Neural crest cell (in vitro differentiated cells): ENCODE measurements around the gene RPL28. TPM values are rescaled to one million over a fixed set of nuclear protein-coding genes. Genes with fewer than 3 reads are reported as not detected.
"Not testable (repeated sequence)": the region's sequence is repeated elsewhere in the genome, so short reads cannot be mapped to it uniquely, and the experiment has no call there.

ENCODE experiments used
- DNase-seq: peaks from one replicate; pipeline ENCODE4 v3.0.0; 2021; ENCODE audit warnings: low read depth, mixed read lengths, low spot score
- H3K27ac Mint-ChIP-seq: one replicate; pipeline ENCODE4 v1.8.0; 2021; ENCODE audit warnings: mild to moderate bottlenecking, mixed read lengths; ENCODE audit not compliant: unreplicated experiment
- H3K27me3 Mint-ChIP-seq: 2 replicates; pipeline ENCODE4 v1.8.0; 2021; ENCODE audit warnings: low read depth, mild to moderate bottlenecking, mixed read lengths
- H3K36me3 Mint-ChIP-seq: 2 replicates; pipeline ENCODE4 v1.8.0; 2021; ENCODE audit warnings: low read depth, mild to moderate bottlenecking, mixed read lengths
- H3K4me1 Mint-ChIP-seq: 2 replicates; pipeline ENCODE4 v1.8.0; 2021; ENCODE audit warnings: mixed read lengths
- H3K4me3 Mint-ChIP-seq: one replicate; pipeline ENCODE4 v1.8.0; 2021; ENCODE audit warnings: mild to moderate bottlenecking, mixed read lengths
- H3K9me3 Mint-ChIP-seq: 2 replicates; pipeline ENCODE4 v1.8.0; 2021; ENCODE audit warnings: mixed read lengths
- CTCF ChIP-seq: fragments of 200-600 bp; sonication (generic); conservative IDR thresholded peaks from 2 replicates; pipeline ENCODE4 v1.5.0; 2021; ENCODE audit warnings: antibody characterized with exemption, mild to moderate bottlenecking
- total RNA-seq: library from RNA; stranded (reverse); gene quantifications from 2 replicates; pipeline ENCODE4 v1.2.1, GENCODE V29; 2021

RPL28 gene
- total RNA-seq, 1 donor from 2014 or later = 1,888 TPM

DNA sequence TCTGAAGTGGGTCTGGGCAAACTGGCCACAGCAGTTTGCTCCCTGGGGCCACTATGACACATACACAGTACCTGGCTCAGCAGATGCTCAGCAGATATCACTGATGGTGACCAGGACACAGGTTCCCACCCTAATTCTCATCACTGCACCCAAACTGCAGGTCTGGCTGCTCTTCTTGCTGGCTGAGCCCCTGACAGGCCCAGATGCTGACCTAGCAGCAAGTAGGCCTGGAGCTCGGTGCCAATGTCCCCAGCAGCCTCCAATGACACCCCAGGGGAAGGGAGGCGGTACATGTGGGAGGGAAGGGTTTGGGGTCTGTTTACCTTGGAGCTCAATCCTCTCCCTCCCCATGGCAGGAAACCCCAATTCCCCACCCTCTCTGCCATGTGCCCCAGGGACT lies 16.8 kb downstream of the RPL28 start:
- Mint-ChIP-seq H3K4me1 (peaks cover 34% of the 10 kb centered on the region), H3K36me3 (peaks cover 35% of the 10 kb centered on the region), H3K4me3 (peak overlapping the region; percentile 82), H3K9me3 (no peaks in the 10 kb centered on the region), H3K27ac (no peak overlapping the region), H3K27me3 (peaks cover 14% of the 10 kb centered on the region)
- no peak for DNase-seq
- no peak for TF ChIP-seq CTCF

DNA sequence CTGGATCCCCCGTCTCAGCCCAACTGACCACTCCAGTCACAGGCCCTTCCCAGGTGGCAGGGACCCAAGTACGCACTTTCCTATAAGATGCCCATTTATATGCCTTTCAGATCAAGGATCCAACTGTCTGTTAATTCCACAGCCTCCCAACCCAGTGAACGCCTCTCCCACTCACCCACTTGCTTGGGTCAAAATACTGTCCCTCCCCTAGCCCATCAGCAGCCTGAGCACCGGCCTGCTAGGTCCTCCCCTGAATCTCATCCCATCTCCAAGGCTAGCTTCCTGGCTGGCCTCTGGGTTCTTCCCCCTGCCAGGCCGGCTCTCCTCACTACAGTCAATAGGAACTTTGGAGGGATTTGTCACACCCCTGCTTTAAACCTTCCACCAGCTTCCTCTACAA lies 19.9 kb downstream of the RPL28 start:
- Mint-ChIP-seq H3K36me3 (peaks cover 35% of the 10 kb centered on the region), H3K27me3 (peaks cover 26% of the 10 kb centered on the region), H3K4me1 (peaks cover 35% of the 10 kb centered on the region), H3K27ac (peak overlapping the region; percentile 39), H3K4me3 (peak overlapping the region; percentile 93), H3K9me3 (peaks cover 9% of the 10 kb centered on the region)
- TF ChIP-seq CTCF = no peak
- no peak for DNase-seq

- Mint-ChIP-seq H3K27ac (peak overlapping the region; percentile 69), H3K36me3 (peaks cover 33% of the 10 kb centered on the region), H3K27me3 (peaks cover 28% of the 10 kb centered on the region), H3K4me1 (peaks cover 33% of the 10 kb centered on the region), H3K4me3 (peak overlapping the region; percentile 93), H3K9me3 (peaks cover 11% of the 10 kb centered on the region)
- TF ChIP-seq CTCF = no peak
- DNase-seq = no peak
These were observed 20.5 kb downstream of the RPL28 start for GRCh38 chr19:55406091-55406825.

DNA sequence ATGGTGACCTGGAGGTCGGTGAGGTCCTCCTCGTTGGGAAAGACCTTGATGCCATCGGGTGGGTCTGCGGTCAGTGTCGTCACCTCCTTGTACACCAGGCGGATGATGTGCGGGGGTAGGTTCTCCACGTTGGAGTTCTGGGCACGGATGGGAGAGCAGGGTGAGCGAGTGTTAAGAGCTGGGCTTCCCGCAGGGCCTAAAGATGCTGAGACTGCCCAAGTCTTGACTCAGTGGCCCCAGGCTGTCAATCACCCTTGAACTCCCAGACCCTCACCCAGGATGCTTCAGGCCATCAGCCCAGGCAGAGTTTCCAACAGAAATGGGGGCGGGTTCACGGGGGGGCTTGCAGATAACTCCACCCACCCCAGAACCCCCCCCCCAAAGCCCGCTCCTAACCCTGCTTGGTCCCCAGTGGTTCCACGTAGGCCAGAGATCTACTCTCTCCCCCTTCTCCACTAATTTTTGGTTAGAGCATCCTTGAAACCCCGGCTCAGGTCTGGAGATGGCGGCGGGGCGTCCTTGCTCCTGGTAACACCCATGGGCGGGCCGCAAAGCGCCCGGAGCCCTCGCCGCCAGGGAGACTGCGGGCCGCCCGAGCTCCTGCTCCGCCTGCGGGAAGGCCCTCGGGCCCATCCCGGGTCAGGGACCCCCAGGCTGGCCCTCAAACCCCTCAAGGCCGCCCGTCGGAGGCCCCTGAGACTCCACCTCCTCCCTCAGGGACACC lies 21.3 kb downstream of the RPL28 start:
- H3K4me1 Mint-ChIP-seq = peaks cover 33% of the 10 kb centered on the region
- peaks cover 33% of the 10 kb centered on the region for H3K36me3 Mint-ChIP-seq
- TF ChIP-seq CTCF = no peak
- no peak for DNase-seq
- peak overlapping the region; percentile 69 for H3K27ac Mint-ChIP-seq
- peaks cover 30% of the 10 kb centered on the region for H3K27me3 Mint-ChIP-seq
- H3K4me3 Mint-ChIP-seq = peak overlapping the region; percentile 93
- H3K9me3 Mint-ChIP-seq = peaks cover 13% of the 10 kb centered on the region

DNA sequence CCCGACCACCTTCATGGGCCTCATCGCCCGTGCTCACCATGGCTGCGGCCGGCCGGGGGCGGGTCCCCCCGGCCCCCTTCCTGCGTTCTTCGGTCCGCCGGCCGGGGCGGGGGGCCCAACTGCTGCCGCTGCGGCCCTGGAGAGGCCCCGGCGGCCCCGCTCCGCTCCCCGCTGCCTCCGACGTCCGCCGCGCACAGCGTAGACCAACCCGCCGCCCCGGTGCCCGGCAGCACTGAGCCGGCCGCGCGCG lies 21.7 kb downstream of the RPL28 start, which contains the start of gene UBE2S:
TSS of gene UBE2S (minus strand) at position 239 of the 250 bp plus-strand sequence. CDS start at position 40, 199 bp downstream.
- Mint-ChIP-seq H3K4me1 (peaks cover 33% of the 10 kb centered on the region), H3K27me3 (peaks cover 30% of the 10 kb centered on the region), H3K4me3 (peak within 1 kb of the TSS; percentile 99), H3K27ac (peak within 1 kb of the TSS; percentile 97), H3K9me3 (peaks cover 13% of the 10 kb centered on the region), H3K36me3 (peaks cover 32% of the 10 kb centered on the region)
- DNase-seq = not testable (repeated sequence)
